Renal cortex interstitium (tissue), 11 donors: ENCODE data around the gene ARAP2. TPM values are rescaled to one million over a fixed set of nuclear protein-coding genes. Genes with fewer than 3 reads are reported as not detected.

Source experiments
- DNase-seq, 11 donors: peaks; one replicate each; pipeline ENCODE4 v3.0.0-alpha.2; 2013; ENCODE audit warnings: low read depth in 9 of 11, low spot score in 4 of 11; ENCODE audit errors: extremely low read depth in 1 of 11
- polyA plus RNA-seq, 3 donors: library from polyadenylated mRNA; unstranded; fragments of 120-200 nt; gene quantifications; one replicate each; pipeline ENCODE4 v1.2.1, GENCODE V29; 2013; ENCODE audit not compliant: insufficient read length in 3 of 3

The ARAP2 gene
- polyA plus RNA-seq, 3 donors = 4.6 to 8.4 (median 7.2) TPM

DNA sequence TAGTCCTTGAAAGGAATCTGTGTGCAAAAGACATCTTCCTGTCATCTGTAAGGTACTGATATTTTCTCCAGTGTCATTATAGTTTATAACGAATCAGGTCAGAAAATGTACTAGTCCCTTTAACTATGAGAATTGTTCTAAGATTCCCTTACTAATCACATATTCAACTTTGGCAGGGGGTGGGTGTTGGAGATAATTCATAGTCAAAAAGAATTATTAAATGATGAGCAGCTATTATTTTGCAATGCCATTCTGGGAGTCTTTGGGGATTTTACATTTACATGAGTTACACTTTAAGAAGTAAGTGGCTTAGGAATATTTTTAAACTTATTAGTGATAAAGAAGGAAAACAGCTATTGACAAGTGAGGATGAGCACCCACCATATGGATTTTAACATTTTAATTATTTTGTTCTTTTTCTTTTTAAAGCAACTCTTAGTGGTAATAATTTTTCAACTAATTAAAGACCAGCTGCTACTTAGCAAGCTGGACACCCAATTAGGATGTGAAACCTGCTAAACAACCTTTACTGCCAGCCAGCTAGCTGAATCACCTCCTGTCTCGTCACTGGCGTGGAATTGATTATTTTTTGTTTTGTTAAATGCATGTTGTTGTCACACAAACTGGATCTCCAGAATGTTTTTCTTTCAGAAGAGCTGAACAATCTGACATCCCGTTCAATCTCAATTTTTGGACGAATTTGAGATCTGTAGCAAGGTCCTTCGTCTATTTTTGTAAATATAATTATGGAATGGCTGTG lies 219.2 kb downstream of the ARAP2 start:
- DNase-seq = no peak

DNA sequence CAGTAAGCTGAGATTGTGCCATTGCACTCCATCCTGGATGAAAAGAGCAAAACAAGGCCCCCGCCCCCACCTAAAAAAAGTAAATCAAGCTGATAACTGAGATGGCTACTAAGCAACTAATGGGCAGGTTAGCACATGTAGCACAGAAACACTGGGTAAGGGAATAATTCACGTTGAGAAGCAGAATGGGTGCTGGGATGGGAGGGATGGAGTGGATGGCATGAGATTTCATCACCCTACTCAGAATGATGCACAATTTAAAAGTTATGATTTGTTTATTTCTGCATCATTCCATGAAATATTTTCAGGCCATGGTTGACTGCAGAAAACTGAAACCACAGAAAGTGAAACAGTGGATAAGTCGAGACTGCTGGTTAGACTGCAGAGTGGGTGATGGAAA lies 224.0 kb downstream of the ARAP2 start:
- DNase-seq = no peak

Other genes with a start within 250 kb of the ARAP2 start
- not detected for gene DTHD1, start 37.1 kb upstream of the ARAP2 start, polyA plus RNA-seq